Activated CD4-positive, alpha-beta T cell treated with anti-CD3 and anti-CD28 coated beads for 1 hour (primary cell): ENCODE results near the gene MRAP2.

Source experiments
- DNase-seq: peaks from one replicate; pipeline ENCODE4 v3.0.0-alpha.2; 2020

The MRAP2 gene

GRCh38 chr6:84137051-84137375 is 103.4 kb downstream of the MRAP2 start:
- DNase-seq: no peak

GRCh38 chr6:84137989-84138575 is 104.5 kb downstream of the MRAP2 start:
- DNase-seq: no peak

- DNase-seq: no peak
Measured at GRCh38 chr6:84139311-84139710, 105.7 kb downstream of the MRAP2 start.
